ENCODE measurements around the gene FBXL15.

GRCh38 chr10:102457591-102458150 is 37.0 kb downstream of the FBXL15 start:
- no peak for TF ChIP-seq POLR2A (IDR thresholded peaks at IDR 0.05)
- TF ChIP-seq, protein P1, sequence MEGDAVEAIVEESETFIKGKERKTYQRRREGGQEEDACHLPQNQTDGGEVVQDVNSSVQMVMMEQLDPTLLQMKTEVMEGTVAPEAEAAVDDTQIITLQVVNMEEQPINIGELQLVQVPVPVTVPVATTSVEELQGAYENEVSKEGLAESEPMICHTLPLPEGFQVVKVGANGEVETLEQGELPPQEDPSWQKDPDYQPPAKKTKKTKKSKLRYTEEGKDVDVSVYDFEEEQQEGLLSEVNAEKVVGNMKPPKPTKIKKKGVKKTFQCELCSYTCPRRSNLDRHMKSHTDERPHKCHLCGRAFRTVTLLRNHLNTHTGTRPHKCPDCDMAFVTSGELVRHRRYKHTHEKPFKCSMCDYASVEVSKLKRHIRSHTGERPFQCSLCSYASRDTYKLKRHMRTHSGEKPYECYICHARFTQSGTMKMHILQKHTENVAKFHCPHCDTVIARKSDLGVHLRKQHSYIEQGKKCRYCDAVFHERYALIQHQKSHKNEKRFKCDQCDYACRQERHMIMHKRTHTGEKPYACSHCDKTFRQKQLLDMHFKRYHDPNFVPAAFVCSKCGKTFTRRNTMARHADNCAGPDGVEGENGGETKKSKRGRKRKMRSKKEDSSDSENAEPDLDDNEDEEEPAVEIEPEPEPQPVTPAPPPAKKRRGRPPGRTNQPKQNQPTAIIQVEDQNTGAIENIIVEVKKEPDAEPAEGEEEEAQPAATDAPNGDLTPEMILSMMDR (IDR thresholded peaks at IDR 0.05 in 4 of 5, conservative IDR thresholded peaks at IDR 0.05 in 1 of 5): no peak
